Measurements from ENCODE around the gene H1-8.
"Not testable (repeated sequence)": the region's sequence is repeated elsewhere in the genome, so short reads cannot be mapped to it uniquely, and the experiment has no call there.

H1-8 gene

GRCh38 chr3:129533406-129533805, 9.6 kb upstream of the H1-8 start:
- DNase-seq (ENCODE audit: low spot score): no peak

- DNase-seq (ENCODE audit: low spot score): peak; percentile 39
Measured at GRCh38 chr3:129534428-129535027, 8.4 kb upstream of the H1-8 start.

DNA sequence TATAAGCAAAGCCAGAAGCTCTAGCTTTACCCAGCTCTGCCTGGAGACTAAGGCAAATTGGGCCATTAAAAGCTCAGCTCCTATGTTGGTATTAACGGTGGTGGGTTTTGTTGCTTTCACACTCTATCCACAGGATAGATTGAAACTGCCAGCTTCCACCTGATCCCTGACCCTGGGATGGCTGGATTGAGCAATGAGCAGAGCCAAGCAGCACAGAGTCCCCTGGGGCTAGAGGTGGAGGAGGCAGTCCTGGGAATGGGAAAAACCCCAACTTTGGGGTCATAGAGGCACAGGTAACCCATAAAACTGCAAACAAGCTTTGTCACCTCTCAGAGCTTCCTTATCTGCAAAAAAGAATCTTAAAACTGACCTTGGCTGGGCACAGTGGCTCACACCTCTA, 7.9 kb upstream of the H1-8 start:
- no peak for DNase-seq (ENCODE audit: low spot score)

- DNase-seq (ENCODE audit: low spot score): no peak
Measured at GRCh38 chr3:129536374-129536667, 6.7 kb upstream of the H1-8 start.

DNA sequence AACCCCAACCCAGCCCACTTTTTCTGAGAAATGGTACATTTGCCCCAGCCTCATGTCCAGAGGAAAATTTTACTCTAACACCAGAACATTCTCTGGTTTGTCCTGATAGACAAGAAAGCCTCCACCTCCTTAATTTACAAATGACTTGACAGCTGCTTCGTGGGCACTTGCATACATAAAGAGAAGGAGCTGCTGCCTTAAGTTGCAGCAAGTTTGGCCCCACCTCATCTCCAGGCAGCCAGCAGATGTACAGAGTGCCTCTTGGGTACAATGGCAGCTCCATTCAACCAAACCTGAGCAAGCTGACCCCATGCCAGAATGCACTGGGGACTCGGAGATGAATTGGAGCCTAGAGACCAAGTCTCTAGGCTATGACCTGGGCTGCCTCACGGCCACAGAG, 6.2 kb upstream of the H1-8 start:
- DNase-seq (ENCODE audit: low spot score): no peak

DNA sequence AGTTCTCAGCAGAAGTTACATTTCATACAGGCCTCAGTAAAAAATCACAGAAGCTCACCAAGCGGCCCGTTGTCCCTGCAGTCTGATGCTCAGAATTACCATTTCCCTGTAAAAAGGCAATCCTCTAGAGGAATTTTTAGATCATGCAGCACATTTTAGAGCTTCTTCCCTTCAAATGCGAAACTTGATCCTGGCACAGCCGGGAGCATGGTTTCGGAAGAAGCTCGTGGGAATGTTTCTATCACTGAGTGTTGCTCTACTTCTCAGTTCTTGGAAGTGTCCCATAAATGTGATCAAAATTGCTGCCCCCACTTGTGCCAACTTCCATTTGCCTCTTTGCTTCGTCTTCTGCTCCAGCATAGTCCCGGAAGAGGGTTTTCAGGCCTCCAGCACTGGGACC, 3.8 kb upstream of the H1-8 start:
- DNase-seq (ENCODE audit: low spot score): no peak

GRCh38 chr3:129540776-129541516, 2.0 kb upstream of the H1-8 start:
- no peak for DNase-seq (ENCODE audit: low spot score)

DNA sequence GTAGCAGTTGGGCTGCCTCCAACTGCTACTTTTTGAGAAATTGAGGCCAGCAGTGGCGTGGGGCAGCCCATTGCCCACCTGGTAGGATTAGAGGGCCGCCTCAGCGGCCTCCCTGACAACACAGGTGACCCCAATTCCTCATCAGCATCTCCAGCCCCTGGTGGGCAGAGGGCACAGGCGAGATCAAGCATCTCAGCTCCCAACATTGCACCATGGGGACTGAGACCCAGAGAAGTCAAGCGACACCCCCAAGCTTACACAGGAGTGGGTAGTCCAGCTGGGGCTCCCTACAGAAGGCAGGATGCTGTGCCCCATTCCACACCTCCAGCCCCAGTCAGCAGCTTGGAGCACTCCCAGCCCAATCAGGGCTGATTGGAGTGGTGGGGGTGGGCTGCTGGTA, 228 bp upstream of the H1-8 start:
- DNase-seq (ENCODE audit: low spot score): no peak

- DNase-seq (ENCODE audit: low spot score): no peak
Measured at GRCh38 chr3:129543999-129544398, 1.0 kb downstream of the H1-8 start.

DNA sequence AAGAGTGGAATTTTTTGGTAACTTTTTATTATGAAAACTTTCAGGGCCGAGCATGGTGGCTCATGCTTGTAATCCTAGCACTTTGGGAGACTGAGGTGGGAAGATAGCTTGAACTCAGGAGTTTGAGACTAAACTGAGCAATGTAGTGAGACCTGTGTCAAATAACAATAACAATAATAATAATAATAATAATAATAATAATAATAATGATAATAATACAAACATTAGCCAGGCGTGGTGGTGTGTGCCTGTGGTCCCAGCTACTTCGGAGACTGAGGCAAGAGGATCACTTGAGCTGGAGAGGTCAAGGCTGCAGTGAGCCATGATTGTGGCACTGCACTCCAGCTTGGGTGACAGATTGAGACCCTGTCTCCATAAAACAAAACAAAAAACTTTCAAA, 3.0 kb downstream of the H1-8 start:
- DNase-seq (ENCODE audit: low spot score): not testable (repeated sequence)

DNA sequence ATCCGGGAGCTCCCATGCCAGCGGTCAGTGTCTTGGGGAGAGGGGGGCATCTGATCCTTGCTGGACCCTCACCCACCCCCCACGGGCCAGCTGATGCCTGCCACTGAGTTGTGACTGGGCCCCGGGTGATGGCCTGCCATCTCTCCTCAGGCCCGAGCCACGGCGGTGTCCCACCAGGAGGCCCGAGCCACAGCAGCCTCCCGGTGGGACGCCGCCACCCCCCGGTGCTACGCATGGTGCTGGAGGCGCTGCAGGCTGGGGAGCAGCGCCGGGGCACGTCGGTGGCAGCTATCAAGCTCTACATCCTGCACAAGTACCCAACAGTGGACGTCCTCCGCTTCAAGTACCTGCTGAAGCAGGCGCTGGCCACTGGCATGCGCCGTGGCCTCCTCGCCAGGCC, 4.3 kb downstream of the H1-8 start:
- DNase-seq (ENCODE audit: low spot score): no peak

GRCh38 chr3:129548104-129548965, 5.4 kb downstream of the H1-8 start:
- no peak for DNase-seq (ENCODE audit: low spot score)

- DNase-seq (ENCODE audit: low spot score): peak; percentile 70
Measured at GRCh38 chr3:129549006-129549800, 6.2 kb downstream of the H1-8 start.

DNA sequence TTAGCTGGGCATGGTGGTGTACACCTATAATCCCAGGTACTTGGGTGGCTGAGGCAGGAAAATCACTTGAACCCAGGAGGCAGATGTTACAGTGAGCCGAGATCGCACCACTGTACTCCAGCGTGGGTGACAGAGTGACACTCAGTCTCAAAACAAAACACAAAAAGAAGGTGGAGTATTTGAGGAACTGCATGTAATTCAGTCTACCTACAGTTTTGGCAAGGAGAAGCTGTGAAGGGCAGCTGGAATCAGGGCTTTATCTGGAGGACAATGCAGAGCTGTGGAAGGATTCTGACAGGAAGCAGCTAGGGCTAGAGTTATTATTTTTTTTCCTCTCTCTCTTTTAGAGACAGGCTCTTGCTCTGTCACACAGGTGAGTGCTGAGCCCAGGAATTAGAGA, 6.8 kb downstream of the H1-8 start:
- DNase-seq (ENCODE audit: low spot score): no peak

- DNase-seq (ENCODE audit: low spot score): no peak
Measured at GRCh38 chr3:129552287-129553050, 9.5 kb downstream of the H1-8 start.

- no peak for DNase-seq (ENCODE audit: low spot score)
Measured at GRCh38 chr3:129553171-129553570, 10.2 kb downstream of the H1-8 start.

DNA sequence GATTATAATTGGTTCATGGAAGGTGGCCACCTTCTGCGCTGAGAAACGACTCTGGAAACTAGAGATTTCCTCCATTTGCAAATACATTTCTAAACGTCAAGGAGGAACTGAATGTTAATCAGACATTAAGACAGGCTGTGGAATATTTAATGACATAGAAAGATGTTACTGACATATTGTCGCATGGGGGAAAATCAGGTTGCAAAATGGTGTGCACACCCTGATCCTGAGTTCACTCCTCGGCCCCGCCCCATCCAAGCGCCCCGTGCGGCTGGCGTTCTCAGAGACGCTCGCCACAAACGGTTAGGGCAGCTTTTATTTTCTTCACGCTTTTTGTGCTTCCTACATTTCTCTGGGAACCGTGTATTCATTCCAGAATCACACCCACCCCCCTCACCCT, 10.7 kb downstream of the H1-8 start:
- no peak for DNase-seq (ENCODE audit: low spot score)

GRCh38 chr3:129554356-129555152, 11.6 kb downstream of the H1-8 start:
- DNase-seq (ENCODE audit: low spot score): no peak

DNA sequence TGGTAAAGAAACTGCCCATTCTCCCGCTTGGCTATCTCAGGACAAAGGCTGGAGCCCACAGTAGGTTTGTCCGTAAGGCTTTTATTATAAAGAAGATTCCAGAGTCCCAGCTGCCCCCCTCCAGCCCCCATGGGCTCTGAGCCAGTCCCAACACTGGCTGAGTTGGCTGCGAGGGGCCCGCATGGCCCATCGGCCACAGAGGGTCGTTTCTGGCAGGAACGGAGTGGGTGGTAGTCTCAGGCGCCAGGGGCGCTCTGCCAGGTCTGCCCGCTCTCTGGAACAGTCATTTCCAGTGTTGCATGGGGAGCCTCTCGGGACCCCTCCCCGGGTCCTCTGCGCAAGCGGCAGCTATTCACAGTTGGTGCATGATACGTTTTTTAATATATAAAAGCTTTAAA, 12.2 kb downstream of the H1-8 start:
- DNase-seq (ENCODE audit: low spot score): no peak

- DNase-seq (ENCODE audit: low spot score): no peak
Measured at GRCh38 chr3:129555616-129556357, 12.8 kb downstream of the H1-8 start.
